HL-60 (cell line): ENCODE measurements around the gene ACTN2.

Experiments
- DNase-seq, 2 experiments: peaks; one replicate each; pipeline ENCODE4 v3.0.0-alpha.2; 2010 to 2020; ENCODE audit warnings: low read depth in 1 of 2, low spot score in 1 of 2
- H3K27ac ChIP-seq: fragments of 250-450 bp; sonication (Bioruptor Pico); replicated peaks from 2 replicates; pipeline ENCODE4 v1.5.1; 2020; ENCODE audit warnings: mild to moderate bottlenecking, moderate library complexity
- H3K27me3 ChIP-seq: fragments of 250-450 bp; sonication (Bioruptor Pico); 2 replicates; pipeline ENCODE4 v1.5.1; 2021; ENCODE audit warnings: mild to moderate bottlenecking, moderate library complexity; ENCODE audit not compliant: insufficient read depth, poor library complexity, severe bottlenecking
- H3K4me3 ChIP-seq: replicated peaks from 2 replicates; pipeline ENCODE4 v1.5.1; 2011; ENCODE audit warnings: mild to moderate bottlenecking, control low read depth, low read length; ENCODE audit not compliant: insufficient read depth
- GABPA ChIP-seq: IDR thresholded peaks from 2 replicates; pipeline ENCODE4 v1.6.1; 2012; ENCODE audit warnings: low read depth
- POLR2AphosphoS5 ChIP-seq: IDR thresholded peaks from 2 replicates; pipeline ENCODE4 v1.6.1; 2012; ENCODE audit warnings: low read depth
- SPI1 ChIP-seq: IDR thresholded peaks from 2 replicates; pipeline ENCODE4 v1.6.1; 2012; ENCODE audit warnings: low read depth, mild to moderate bottlenecking, borderline replicate concordance
- TF ChIP-seq, protein P1 (sequence below): IDR thresholded peaks from 2 replicates; pipeline ENCODE4 v1.6.1; 2012; ENCODE audit warnings: low read depth; ENCODE audit not compliant: insufficient replicate concordance
- TF ChIP-seq, protein P2 (sequence below): IDR thresholded peaks from one replicate; pipeline ENCODE4 v1.5.1; 2011; ENCODE audit warnings: low read length, control low read depth, inconsistent platforms; ENCODE audit not compliant: insufficient read depth

Gene ACTN2

DNA sequence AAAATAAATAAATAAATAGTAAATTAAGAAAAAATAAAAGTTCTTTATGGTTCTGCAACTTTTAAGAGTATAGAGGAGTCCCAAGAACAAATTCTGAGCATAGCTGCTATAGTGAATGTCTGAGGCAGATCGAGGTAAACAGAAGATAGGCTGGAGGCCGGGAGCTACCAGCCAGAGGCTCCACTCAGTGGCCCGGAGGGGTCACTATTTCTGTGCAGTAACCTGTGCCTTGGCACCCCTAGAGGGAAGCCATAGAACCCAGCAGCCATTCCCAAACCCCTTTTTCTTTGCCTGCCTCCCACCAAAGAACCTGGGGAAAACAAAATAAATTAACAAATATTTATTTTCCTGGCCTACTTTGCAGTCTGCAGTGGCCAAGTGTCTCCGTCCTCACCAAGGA, 43.5 kb upstream of the ACTN2 start:
- no peak for DNase-seq
- H3K27me3 ChIP-seq = no peaks in the 10 kb centered on the region
- H3K27ac ChIP-seq = no peak overlapping the region
- TF ChIP-seq SPI1 (no peak), POLR2AphosphoS5 (no peak), GABPA (no peak)
- TF ChIP-seq, protein P1, sequence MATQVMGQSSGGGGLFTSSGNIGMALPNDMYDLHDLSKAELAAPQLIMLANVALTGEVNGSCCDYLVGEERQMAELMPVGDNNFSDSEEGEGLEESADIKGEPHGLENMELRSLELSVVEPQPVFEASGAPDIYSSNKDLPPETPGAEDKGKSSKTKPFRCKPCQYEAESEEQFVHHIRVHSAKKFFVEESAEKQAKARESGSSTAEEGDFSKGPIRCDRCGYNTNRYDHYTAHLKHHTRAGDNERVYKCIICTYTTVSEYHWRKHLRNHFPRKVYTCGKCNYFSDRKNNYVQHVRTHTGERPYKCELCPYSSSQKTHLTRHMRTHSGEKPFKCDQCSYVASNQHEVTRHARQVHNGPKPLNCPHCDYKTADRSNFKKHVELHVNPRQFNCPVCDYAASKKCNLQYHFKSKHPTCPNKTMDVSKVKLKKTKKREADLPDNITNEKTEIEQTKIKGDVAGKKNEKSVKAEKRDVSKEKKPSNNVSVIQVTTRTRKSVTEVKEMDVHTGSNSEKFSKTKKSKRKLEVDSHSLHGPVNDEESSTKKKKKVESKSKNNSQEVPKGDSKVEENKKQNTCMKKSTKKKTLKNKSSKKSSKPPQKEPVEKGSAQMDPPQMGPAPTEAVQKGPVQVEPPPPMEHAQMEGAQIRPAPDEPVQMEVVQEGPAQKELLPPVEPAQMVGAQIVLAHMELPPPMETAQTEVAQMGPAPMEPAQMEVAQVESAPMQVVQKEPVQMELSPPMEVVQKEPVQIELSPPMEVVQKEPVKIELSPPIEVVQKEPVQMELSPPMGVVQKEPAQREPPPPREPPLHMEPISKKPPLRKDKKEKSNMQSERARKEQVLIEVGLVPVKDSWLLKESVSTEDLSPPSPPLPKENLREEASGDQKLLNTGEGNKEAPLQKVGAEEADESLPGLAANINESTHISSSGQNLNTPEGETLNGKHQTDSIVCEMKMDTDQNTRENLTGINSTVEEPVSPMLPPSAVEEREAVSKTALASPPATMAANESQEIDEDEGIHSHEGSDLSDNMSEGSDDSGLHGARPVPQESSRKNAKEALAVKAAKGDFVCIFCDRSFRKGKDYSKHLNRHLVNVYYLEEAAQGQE = no peak
- TF ChIP-seq, protein P2, sequence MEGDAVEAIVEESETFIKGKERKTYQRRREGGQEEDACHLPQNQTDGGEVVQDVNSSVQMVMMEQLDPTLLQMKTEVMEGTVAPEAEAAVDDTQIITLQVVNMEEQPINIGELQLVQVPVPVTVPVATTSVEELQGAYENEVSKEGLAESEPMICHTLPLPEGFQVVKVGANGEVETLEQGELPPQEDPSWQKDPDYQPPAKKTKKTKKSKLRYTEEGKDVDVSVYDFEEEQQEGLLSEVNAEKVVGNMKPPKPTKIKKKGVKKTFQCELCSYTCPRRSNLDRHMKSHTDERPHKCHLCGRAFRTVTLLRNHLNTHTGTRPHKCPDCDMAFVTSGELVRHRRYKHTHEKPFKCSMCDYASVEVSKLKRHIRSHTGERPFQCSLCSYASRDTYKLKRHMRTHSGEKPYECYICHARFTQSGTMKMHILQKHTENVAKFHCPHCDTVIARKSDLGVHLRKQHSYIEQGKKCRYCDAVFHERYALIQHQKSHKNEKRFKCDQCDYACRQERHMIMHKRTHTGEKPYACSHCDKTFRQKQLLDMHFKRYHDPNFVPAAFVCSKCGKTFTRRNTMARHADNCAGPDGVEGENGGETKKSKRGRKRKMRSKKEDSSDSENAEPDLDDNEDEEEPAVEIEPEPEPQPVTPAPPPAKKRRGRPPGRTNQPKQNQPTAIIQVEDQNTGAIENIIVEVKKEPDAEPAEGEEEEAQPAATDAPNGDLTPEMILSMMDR = no peak
- no peak overlapping the region for H3K4me3 ChIP-seq

DNA sequence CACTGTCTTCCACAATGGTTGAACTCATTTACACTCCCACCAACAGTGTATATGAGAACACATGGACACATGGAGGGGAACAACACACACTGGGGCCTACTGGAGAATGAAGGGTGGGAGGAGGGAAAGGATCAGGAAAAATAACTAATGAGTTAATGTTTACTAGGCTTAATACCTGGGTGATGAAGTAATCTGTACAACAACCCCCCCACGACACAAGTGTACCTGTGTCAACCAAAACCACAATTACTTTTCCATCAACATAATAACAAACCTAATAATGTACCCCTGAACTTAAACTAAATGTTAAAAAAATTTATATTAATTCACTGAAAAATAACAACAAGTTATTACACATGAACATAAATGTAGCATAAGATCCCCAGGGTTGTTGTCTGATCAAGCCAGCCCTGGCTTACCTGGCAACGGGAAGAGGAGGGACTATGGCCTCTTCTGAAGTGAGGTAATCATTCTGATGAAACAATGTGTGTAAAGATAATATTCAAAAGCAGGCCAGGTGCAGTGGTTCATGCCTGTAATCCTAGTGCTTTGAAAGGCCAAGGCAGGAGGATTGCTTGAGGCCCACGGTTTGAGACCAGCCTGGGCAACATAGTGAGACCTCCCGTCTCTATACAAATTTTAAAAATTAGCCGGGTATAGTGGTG, 41.2 kb upstream of the ACTN2 start:
- TF ChIP-seq GABPA (no peak), POLR2AphosphoS5 (no peak), SPI1 (no peak)
- TF ChIP-seq, protein P2 = no peak
- TF ChIP-seq, protein P1 = no peak
- Histone ChIP-seq H3K27me3 (no peaks in the 10 kb centered on the region), H3K4me3 (no peak overlapping the region), H3K27ac (no peak overlapping the region)
- DNase-seq = no peak

DNA sequence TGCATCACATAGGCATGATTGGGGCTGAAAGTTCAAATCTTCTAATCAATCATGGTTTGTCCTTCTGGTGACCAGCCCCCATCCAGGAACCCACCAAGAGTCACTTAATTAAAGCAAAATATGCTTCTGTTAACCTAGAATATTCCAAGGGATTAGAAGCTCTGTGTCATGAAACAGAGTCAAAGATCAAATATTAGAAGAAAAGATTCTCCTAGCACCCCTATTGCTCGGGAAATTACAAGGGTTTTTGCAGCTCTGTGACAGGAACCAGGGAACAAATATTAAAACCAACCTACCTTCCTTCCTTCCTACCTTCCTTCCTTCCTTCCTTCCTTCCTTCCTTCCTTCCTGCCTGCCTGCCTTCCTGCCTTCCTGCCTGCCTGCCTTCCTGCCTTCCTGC, 31.8 kb upstream of the ACTN2 start:
- H3K27ac ChIP-seq = no peak overlapping the region
- H3K27me3 ChIP-seq = no peaks in the 10 kb centered on the region
- TF ChIP-seq, protein P1 = no peak
- TF ChIP-seq GABPA (no peak), POLR2AphosphoS5 (no peak), SPI1 (no peak)
- TF ChIP-seq, protein P2 = no peak
- no peak overlapping the region for H3K4me3 ChIP-seq
- no peak for DNase-seq
